HG03342 (cell line): ENCODE results near the gene ANO4.

Experiments used
- ATAC-seq: cut with Tn5 transposase; IDR thresholded peaks from one replicate; pipeline ENCODE4 v1.9.1; 2021; ENCODE audit warnings: mild to moderate bottlenecking, moderate library complexity; ENCODE audit not compliant: unreplicated experiment

Gene ANO4

DNA sequence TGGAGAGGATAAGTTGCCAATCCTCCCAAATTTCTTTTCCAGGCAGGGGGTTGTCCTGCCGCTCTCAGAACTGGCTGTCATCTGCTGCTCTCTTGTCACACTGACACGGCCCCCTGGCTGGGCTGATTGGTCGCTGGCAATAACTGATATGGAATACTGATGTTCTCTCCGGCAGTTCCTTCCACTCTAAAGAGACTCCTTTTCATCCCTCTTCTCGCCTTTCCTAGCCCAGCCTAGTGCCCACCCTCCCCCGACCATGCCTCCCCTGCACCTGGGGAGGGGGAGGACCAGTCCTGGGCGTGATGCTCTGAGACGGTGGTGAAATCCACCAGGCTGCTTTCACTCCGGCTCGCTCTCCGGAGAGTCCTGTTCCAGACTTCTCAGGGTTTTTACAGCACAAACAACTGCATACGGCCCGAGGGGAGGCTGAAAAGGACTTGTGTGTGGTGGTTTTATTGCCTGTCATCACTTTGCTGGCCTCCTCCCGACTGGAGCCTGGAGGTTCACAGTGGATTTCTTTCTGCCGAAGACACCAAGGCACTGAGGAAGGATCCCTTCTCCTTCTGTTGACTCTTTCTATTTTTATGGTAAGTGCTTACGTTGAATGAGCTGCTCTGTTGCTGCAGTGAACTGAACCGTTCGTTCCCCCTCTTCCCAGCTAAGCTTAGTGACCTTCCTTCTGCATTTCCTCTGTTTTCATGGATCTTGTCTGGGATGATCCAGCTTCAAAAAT is at the start of gene ANO4:
Gene ANO4, plus strand, starts transcription at position 336 of the 733 bp plus-strand sequence. CDS start 107,010 bp downstream, outside the sequence.
- no peak for ATAC-seq

DNA sequence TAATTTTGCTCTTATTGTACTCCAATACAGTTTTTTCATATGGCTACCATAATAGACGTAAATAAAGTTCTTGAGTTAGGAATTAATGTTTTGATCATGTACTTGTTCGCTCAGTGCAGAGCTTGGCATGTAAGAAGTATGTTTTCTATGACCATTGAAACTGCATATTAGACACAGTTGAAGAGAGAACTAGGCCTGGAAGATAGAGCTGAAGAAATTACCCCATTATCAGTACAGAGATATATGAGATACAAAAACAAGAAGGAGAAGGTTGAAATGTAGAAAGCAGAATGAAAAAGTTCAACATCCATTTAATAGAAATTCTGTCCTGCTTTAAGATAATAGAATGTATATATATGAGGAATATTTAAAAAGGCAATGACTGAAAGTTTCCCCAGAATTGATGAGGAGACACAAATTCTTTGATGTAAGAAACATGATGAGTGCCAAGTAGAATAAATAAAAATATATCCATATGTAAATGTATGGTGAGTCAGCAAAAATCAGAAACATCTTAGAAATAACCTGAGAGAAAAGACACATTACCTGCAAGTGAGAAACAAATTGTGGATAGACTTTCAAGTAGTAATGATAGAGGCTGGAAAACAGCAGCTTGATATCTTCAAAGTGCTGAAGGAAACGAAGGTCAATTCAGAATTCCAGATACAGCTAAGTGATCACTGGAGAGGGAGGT is 49.1 kb upstream of the ANO4 start:
- no peak for ATAC-seq

- ATAC-seq, result no peak
Measured at GRCh38 chr12:100752841-100753240, 41.7 kb upstream of the ANO4 start.

GRCh38 chr12:100753837-100754236 is 40.7 kb upstream of the ANO4 start:
- ATAC-seq, result no peak

DNA sequence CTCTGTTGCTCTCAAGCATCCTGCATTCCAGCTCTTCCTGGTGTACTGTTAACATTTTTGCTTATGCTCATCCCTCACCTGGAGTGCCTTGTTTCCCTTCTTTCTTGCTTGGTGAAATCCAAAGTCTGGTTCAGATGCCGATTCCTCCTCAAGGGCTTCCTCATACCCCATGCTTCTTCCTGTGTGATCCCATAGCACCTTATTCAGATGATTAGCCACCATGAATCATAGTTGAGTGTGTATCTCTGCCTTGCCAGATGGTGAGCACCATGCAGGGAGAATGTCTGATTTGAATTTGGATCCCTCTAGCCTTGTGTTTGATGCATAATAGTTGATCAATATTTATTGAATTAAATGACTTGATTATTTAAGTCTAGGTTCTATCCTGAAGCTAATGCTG is 39.4 kb upstream of the ANO4 start:
- no peak for ATAC-seq

DNA sequence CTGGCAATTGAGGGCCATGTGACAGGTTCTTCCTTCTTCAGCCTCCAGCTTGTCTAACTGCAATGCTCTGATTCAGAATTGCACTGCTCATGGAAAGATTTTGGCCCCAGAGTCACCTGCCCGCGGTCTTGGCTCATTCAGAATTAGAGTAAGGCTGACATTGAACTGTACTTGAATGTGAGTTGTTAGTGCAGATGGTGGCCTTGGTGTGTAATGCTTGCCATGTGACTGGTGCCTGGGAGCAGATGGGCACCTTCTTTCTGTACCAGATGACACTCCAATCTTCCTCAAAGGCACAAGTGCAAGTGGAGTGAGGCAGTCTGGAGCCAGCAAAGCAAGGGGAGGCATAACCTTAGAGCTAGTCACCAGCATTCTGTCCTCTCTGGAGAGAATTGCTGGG is 36.5 kb upstream of the ANO4 start:
- ATAC-seq, result no peak

- ATAC-seq, result no peak
Measured at GRCh38 chr12:100767371-100767770, 27.2 kb upstream of the ANO4 start.

DNA sequence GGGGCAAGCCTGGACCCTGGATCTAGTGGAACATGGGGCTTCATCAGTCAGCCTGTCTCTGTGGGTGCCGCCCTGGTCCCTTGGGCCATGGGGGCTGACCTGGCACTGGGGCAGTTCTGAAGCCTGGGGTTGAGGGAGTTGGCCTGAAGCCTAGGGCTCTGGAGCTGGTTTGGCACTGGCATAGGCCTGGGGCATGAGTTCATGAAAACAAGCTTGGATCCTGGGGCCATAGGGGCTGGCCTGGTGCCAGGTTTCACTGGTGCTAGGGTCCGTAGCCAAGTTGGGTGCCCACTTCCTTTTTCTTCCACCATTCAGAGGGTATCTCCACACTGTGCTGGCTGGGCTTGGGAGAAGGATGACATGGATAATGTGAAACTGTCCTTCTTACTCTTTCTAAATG is 26.6 kb upstream of the ANO4 start:
- no peak for ATAC-seq

DNA sequence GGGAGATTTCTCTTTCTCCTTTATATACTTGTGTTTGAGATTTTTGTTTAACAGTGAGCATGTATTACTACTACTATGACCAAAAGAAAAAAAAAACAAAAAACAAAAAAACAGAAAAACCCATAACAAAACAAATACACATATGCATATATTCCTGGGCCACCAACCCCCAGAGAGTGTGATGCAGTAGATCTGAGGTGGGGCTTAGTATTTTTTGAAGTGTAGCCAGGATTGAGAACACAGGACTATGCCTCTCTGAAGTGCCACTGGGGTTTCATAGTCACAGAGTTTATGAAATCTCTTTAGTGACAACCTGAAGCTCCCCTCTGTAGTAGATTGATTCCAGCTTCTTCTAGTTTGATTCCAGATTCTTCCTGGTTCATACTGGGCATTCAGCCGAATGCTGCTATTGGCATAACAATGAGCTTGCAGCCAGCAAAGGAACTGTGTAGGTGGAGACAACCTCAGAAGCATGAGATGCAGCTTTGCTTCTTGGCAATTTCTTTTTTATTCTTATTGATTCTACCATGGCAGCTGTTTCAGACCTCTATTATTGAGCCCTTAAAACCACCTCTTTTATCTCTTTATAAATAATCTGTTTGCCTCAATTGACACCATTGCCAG is 15.5 kb upstream of the ANO4 start:
- no peak for ATAC-seq

- no peak for ATAC-seq
Measured at GRCh38 chr12:100789146-100789545, 5.4 kb upstream of the ANO4 start.

GRCh38 chr12:100789975-100790374 is 4.6 kb upstream of the ANO4 start:
- no peak for ATAC-seq

- ATAC-seq, result no peak
Measured at GRCh38 chr12:100790552-100790951, 4.0 kb upstream of the ANO4 start.

DNA sequence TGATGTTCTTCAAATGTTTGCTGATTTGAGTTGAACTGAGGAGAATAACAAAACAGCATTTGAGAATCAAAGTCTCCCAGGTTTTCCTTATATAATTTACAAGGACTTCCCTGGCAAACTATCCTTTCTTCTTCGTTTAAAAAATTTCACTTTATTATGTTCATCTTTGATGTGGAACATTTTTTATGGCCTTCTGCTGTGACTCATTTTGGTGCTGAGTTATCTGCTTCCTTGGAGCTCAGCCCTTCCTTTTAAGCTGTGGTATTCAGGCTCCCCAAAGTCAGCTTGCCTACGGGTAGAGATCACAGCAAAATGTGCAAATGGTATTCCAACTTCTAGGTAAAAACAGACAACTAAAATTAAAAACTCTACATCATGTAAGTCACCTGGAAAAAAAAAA is 1.4 kb upstream of the ANO4 start:
- no peak for ATAC-seq

DNA sequence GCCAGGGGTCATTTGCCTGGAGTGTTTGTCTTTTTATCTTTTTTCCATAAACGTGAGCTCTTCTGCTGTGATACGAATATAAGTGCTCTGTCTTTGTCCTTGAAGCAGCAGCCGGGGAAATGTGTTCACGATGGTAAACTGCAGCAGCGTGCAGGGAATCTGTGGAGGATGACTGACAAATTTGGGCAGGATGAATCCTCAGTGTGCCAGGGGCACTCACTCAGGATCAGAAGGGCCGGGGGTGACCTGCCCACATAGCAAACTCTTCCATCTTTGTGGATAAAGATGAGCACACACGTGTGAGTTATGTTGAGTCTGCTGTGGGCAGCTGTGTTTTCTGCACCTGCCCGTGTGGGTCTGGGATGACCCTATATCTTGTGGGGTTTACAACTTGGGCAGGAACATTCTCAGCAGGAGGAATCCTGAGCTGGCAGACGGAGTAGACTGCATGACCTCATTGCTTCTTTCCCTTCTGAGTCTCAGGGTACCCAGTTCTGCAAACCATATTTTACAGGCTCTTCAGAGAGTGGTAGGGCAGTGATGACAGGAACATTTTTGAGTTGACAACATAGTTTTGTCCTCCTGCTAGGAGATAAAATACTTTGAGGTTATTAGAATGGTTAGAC is 711 bp downstream of the ANO4 start:
- no peak for ATAC-seq

- ATAC-seq, result no peak
Measured at GRCh38 chr12:100795800-100796179, 1.2 kb downstream of the ANO4 start.

DNA sequence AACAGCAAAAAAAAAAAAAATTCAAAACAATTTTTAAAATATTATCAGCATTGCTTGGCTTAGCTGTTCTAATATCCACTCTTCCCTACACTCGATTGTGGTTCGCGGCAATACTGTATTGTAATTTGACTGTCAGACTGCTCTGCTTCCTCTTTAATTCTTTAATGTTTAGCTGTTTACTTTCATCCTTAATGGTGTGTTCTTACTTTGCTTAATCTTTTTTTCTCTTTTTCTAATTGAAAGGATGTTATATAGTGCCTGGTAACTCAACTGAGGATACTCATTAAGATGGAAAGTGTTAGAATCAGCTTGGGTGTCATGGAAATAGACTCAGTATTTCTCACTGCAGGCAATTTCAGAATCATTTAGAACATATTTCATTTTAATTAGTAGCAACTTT is 2.0 kb downstream of the ANO4 start:
- no peak for ATAC-seq

GRCh38 chr12:100797246-100797645 is 2.7 kb downstream of the ANO4 start:
- ATAC-seq, result no peak

- no peak for ATAC-seq
Measured at GRCh38 chr12:100797786-100798185, 3.2 kb downstream of the ANO4 start.

DNA sequence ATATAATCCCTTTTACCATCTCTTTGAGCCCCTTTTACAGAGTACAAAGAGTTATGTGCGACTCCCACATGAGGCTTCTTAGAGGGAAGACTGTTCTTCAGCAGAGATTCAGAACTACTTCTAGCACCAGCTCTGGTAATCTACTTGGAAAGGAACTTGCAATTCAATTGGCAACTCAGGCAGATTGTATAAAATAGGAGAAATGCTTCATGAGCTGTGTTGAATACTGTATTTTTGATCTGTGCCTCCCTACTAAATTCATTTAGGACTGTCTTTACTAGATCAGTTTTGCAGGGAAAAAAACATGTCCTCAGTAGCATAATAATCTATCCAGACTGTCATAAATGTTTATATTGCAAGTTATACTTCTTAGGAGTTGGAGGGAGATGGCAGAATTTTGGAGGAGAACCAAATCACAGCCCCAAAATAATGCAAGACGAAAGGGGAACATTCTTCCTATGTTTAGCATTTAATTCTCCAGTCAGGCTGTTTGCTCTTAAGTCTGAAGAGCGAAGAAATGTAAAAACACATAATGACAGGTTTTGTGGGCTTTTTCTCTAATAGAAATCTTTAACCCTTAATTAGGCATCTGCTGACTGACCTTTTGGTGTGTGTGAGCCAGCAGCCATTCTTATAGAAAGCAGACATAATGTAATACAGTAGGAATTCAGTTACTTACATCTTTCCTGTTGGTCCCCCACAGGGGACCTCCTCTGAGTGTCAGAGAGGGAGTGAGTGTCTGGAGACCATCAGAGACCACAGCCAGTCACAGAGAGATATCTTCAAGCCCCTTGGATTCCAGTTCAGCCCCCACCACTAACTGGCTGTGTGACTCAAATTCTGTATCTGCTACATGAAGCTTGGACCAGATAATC is 3.9 kb downstream of the ANO4 start:
- ATAC-seq, result no peak

GRCh38 chr12:100799770-100800169 is 5.2 kb downstream of the ANO4 start:
- ATAC-seq, result no peak

GRCh38 chr12:100800723-100801122 is 6.1 kb downstream of the ANO4 start:
- ATAC-seq, result no peak
